Activated CD4-positive, CD25-positive, alpha-beta regulatory T cell treated with anti-CD3 and anti-CD28 coated beads, Interleukin-2, amount 50 U/mL, for 16 hours (primary cell): ENCODE data around the gene RNF26.

Experiments
- DNase-seq: peaks from one replicate; pipeline ENCODE4 v3.0.0-alpha.2; 2020; ENCODE audit warnings: low read depth, low spot score

The RNF26 gene

DNA sequence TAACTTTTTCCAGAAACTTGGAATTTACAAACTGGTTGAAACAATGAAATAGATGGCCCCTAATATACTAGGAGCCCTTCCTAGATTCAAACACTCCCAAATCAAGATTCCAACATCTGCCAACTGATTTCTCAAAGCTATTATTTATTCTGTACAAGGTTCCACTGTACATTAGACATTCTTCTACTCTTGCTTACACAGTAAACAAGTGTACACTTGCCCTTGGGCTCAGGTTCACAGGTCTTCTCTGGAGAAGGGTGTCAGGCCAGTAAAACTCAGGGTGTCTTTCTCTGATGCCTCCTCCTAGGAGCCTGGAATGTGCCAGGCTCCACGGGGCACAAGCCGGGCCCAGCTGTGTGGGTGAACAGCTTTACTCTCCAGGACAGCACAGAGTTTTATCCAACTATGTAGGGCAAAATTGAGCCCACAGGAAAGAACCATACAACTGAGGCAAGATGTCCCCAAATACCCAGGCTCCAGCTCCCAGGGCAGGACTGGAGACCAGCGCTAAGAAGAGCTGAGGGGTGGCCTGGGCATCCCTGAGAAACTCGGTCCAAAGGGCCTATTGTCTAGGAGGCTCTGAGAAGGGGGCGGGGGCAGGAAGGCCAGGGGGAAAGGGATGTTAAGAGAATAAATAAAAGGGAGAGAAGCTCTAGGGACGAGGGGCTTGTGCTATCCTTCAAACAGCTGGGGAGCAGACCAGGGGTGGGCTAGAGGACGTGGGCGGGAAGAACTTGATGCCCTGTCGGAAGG lies 20.9 kb downstream of the RNF26 start:
- no peak for DNase-seq

DNA sequence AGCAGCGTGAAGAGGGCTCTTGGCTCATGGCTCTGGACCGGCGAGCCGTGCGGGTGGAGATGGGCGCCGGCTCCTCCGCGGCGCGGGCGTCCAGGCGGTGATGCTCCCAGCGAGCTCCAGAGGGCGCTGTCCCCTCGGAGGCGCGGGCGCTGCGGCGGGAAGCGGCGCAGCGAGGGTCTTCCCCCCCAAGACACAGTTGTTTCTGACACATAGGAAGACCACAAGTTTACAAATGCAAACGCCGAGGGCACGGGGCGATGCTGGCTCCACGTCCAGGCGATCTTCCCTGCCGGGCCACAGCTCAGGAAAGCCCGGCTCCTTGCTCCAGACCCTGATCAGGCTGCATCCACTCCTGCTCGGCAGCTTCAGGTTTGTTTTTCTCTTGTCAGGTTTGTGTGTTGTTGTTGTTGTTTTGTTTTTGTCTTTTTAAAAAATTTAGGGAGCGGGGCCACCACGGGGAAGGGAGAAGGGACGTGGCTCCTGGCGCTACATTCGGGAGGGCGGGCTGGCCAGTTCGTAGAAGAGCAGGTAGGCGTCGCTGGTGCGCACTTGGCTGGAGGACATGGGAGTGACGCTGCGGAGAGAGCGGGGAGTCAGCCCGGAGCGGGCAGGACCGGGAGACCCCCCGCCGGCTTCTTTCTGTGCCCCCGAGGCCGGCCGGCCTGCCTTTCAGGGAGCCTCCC lies 22.2 kb downstream of the RNF26 start:
- peak; percentile 34 for DNase-seq

DNA sequence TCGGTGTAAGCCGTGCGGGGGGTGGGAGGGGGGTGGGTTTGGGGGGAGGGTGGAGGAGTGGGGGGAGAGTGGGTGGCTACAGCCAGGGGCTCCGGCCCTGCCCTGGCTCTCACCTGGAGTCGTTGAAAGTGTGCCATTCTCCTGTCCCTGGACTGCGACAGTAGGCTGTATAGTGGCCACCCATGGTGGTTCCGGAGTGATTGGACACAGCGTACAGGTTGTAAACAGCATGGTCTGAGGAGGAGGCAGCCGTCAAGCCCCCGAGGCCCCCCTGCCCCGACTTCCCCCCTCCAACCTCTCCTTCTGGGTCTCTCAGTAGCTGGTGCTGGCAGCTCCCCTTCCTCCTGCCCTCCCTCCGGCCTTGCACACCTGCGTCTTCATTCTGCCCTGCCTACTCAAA lies 22.7 kb downstream of the RNF26 start:
- DNase-seq, result no peak

DNA sequence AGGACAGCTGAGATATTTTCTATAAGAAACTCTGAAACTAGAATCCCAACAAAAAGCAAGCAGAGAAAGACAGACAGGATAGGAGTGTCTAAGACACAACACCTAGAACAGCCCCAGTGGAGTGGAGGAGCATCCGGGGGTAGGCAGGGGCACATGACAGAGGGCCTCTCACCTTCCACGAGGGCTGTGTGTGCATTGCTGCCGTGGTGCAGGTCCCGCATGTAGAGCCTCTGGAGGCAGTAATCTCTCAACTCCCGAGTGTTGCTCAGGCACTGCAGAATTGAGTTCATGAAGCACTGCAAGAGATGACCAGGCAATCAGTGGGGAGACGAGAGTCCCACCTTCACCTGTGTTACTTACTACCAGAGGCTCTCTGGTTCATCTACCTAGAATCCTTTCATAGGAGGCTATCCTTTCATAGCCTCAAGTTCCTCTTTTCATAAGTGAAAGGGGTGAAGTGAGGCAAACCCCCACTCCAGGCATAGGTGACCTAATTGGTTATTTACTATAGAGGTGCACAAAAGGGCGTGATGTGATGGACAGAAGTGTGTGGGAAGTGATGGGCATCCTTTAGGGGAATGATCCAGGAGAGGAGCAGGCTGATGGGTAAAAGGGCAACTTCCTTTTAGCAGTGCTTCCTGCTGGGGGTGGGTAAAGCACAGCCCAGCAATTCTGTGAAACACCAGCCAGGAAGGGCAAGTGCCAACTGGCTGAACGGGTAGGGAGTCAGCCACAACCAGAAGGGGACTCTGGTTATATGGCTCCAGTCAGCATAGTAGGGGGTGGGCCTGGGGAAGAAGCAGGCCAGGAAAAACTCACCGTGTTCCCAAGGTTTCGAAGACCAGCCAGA lies 25.3 kb downstream of the RNF26 start:
- DNase-seq, result no peak

DNA sequence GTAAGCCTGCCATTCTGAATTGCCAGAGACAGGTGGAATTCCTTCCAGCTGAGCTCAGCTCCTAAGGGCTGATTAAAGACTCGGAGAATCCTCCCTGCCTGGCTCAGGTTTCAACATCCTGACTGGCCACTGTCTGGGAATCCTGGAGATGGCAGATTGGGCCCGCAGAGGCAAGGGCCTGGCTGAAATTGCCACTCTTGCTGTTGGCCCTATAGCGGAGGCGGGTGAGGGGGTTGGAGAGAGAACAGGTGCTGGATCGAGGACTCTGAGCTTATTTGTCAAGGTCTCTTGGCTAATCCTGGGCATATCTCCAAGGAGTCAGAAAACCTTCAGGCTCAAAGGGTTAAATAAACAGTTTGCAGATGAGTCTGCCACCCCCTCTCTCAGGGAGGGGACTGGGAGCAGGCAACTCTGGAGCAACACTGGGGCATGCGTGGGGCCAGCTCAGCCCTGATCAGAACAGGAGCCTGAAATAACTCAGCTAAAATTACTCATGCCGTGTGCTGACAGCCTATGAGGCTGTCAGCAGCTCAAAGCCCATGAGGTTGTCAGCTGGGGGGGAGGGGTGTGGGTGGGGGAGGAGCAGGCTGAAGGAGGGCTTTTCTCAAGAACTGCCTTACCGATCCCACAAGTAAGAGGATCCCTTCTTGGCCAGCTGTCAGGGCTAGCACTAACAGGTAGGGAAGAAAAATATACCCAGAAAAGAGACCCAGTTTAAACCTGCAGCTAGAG lies 26.9 kb downstream of the RNF26 start:
- DNase-seq, result no peak

DNA sequence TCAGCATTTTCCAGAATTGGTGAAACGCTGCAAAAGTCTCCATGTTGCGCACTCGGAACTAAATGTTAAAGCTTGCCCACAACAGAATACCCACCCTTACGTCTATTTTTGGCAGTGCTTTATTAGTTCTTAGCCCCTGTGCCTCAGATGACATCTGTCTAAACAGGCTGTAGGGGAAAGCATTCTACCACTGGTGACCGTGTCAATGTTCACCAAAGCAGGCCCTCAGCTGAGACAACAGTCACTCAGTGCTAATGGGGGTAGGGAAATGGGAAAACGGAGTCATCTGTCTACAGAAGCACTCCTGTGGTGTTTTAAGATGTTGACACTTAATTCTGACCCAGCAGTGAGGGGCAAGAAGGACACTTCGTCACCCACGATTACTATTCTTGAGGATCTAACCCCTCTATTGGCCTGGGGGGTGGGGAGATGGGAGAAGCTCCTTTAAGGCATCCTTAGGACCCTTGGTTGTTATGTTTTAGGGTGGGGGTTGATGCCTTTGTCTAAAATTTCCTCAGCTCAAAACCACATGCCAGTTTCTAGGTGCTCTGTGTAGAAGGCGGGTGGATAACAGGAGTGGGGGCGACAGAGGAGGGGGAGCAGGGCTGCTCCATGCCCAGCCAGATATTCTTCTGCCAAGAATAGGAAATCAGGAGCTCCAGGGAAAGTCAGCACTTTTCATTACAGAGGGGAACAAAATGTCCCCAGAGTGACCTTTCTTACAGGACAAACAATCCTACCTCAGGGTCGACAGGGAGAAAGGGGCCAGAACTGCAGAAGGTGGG lies 27.8 kb downstream of the RNF26 start:
- no peak for DNase-seq

DNA sequence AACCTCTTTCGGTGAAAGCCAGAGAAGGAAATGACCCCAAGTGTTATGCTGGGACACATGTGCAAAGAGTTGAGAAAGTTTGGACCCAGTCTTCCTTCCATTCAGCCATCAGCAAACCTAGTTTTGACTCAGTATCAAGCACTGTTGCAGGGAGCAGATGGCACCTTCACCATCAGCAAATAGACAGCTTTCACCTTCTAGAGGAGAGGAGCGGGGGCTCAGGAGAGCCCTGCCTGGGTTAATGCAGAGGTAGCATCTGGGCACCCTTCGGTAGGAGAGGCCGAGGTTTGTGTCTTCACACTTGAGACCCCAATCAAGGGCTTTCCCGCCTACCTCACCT lies 28.4 kb downstream of the RNF26 start:
- DNase-seq, result no peak

DNA sequence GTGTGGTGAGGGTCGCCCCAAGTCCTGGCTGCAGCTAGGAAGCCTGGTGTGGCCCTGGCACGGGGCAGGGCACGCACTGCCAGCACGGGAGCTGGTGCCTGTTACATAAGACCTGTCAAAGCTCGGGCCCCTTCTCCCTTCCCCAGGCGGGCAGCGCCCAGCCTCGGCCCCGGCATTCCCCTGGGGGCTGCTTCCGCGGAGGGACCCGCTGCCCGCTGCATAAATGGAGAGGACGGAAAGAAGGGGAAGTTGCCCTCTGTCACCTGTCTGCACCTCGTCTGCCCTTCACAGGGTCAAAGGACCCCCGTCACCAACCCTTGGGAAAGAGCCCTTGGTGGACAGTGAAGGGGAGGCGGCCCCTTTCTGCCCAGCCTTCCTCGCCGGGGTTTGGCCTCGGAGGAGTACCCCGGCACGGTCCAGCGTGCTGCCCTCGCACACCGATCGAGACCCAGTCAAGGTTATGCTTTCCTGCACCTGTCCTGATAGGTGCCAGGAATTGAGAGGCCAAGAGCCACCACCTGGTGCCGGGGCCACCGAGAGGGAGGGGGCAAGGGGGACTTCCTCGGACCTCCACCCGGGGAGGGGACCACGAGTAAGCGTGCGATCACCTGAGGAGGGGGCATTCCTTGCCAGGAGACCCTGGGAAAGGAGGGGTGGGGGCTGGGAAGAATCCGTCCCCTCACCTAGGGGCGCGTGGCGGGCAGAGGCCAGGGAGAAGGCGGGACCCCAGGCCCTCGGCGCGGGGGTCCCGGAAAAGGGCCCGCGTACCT lies 28.9 kb downstream of the RNF26 start:
- no peak for DNase-seq

DNA sequence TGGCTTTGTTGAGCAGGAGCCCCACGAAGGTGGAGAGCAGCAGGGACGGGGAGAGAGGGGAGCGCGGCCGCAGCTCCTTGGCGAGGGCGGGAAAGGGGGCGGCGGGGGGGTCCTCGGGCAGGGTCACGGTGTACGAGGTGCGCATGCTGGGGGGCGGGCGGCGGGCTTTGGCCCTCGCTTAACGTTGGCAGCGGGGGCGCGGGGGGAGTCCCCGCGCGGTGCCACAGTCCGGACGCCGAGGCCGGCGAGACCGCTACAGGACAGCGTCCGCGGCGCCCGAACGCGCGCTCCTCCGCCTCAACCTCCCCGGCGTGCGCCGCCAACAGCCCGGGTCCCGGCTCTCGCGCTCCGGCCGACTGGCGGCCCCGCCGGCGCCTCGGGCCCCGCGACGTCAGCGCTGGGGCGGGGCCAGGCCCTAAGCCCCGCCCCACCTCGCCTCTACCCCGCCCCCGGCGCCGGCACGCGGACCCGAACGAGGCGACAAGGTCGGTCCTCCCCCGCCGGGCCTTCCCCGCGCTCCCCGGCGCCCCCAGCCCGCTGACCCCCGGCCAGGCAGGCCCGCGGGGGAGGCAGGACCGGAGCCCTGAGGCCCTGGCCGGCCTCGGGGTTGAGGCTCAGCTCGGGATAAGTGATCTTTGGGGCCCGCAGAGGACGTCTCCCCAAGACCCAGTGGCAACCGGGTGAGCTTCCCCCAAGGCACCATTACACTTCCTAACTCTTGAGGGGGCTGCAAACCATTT lies 29.7 kb downstream of the RNF26 start:
- no peak for DNase-seq

DNA sequence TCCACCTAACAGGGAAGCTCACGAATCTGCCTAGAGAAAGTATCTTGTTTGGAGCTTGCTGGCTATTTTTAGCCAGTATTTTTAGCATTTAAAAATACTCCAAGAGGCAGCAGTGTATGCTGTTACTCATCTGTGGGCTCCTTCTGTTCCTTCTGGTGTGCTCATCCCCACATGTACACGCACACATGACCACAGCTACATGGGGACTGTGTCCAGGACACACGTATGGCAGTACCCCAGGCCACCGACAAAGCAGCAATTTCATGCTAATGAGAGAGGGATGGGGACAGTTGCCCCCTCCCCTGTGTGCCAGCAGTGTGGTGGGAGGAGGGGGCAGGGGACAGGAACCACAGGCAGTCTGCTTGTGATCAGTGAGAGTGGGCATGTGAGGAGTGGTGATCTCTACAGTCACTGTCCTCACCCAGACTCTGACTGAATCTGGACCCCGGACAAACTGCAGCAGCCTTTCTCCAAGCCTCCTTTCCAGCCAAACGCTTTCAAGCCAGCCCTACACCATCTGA lies 30.8 kb downstream of the RNF26 start:
- no peak for DNase-seq

DNA sequence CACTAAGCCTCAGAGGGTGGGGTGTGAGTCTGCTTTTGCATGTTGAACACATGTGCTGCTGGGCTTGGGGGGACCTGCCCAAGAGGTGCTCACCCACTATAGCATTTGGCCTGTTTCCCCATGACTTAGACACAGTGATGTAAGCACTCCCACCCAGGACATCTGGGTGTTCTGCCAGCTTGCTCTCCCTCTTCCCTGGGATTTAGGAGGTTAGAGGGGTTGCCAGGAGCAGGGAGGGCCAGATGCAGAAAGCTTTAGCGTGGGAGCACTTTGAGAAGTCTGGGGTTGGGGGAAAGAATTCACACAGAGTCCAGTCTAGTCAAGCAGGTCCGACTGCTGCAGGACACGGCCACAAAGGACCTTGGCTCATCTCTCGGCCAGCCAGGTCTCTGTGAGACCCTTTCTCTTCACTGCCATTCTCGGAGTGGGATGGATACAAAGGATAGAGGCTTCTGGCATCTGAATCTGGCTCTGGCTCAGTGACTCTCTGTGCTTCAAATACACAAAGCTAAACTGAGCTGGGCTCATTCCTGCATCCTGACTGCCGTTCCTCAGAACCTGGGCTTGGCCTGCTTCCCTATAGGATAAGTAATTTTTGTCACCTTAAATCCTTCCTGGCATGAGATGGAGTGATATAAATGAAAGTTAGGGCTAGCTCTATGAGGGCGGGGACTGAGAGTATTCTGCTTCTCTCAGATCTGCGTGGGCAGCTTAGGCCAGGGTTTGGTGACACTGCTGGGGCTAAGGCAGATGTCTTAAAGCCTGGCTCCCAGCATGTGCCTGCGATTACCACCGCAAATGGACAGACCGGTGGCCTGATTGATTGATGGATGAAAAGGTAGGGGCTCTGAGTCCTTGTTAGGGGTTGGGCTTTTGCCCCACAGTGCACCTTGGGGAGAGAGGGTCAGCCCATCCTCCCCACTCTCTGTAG lies 32.6 kb downstream of the RNF26 start:
- DNase-seq, result no peak

DNA sequence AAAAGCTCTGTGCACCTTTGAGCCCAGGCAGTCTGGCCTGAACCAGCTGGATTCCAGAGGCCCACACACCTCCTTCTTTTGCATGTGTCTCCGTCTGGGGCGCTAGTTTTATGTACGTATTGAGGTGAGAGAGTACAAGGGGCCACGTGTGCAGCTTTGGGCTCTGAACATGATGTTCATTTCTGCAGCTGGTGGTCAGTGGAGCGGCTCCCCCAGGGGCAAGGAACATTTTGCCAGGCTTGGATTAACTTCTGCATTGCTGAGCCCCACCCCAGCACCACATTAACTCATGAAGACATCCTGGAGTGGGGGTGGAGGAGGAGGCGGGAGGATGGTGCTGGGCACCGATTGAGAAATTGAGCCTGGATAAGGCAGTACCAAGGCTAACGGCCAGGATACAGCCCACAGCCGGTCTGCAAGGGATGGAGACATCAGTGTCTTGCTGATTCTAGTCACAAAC lies 33.4 kb downstream of the RNF26 start:
- no peak for DNase-seq

DNA sequence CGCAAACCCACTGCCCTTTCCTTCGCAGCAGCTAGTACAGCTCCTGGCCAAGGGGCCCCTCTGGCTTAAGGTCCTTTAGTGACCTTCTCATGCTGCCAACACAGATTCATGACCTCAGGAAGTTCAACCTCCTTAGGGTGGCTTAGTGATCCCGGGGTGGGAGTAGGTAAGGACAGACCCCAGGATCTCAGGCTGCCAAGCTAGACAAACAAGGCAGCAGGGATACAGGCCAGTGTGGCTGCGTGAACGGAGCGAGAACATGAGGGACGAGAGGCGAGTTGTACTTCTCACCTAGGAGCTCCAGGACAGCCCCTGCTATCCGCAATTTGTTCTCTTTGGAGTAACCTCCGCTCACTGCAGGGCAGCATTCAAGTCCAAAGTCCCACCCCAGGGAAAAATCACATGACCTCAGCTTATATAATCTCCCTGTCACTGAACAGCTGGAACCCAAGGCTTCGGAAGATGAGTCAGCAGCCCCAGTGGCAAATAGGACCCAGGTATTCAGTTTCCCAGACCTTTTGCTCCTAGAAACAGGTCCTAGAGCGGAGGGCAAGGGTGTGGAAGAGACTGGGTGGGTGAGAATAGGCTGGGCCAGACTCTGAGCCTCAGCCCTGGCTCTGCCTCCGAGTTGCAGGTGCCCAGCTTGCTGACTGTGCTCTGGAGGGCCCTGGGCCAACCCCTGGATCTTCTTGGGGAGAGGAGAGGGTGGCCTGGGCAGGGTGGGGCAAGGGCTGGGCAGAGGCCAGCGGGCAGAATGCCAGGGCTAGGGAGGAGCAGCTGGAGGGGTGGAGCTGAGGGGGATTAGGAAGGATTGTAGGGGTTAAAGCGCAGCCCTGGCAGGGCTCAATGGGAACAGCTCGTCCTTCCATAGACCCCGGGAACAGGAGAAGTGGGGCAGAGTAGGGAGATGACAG lies 34.1 kb downstream of the RNF26 start:
- DNase-seq, result no peak

DNA sequence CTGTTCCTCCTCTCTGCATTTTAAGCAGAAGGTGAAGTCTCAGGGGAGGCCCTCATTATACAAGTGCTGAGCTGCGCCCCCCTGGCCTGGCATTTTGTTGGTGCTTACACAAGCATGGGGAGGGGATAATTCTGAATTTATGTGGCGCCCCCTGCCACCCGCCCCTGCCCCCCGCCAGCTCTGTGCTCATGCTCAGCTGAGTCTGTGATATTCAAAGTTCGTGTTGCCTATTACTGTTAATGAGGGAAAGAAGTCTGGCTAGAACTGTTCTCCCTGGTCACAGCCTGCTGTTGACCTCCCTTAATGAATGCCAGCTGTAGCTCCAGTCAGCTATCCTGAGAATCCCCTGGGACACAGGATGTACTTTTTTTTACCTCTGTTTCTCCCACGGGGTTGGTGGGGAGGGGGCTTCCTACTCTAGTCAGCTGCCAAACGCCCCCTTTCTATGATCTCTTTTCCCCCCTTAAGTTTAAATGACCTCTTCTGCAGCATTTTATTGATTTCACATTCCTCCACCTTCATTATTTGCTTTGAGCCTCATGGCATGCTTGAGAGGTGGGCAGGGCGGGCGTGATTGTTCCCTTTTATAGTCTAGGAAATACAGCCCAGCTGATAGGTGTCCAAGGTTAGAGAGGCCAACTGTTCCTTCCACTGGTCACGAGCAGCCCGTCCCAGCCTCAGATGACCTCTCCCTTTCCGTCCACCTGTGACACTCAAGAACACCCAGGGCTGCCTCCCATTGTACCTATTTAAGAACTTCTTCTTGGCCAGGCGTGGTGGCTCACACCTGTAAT lies 35.0 kb downstream of the RNF26 start:
- DNase-seq, result no peak

DNA sequence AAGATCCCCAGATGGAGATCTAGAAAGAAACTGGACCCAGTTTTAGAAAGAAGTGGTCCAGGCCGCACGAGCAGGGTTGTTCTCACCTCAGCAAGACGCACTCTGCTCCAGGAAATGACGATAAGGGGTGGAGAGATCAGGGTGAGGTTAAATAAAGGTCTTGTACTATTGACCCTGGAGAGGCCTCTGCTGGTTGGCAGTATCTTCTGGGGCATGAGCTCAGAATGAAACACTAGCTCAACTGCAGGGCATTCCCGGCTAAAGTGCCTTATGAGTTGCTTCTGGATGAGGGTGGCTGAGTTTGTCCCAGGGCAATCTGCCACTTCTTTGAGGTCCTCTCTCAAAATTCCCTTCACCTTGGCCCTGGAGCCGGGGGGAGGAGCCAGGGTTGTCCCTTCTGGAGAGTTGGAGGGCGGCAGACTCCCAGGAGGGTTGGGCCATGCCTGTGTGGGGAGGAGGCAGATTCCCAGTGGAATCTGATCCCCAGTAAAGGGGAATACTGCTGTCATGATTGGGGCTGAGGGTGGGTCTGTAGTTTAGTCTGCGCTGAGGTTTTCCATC lies 36.2 kb downstream of the RNF26 start:
- no peak for DNase-seq

DNA sequence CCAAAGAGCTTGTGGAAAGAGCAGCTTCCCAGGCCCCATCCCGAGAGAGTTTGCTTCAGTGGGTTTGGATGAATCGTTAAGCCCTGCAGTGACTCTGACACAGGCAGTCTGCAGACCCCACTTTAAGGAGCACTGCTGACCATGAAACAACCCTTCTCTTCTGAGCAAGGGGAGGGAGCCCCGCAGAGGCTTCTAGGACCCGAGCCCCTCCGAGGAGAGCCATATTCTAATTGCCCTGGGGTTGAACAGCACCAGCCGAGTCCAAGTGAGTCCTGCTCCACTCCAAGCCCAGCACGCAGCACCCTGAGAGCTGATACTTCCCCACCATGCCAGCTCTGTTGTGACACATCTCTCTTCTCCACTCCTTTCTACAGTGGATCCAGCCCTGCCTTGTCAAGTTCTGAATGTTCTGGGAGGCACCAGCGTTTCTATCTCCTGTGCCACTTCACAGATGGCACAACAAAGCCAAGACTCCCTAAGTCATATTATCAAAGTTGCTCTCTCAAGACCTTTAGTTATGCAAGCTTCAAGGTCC lies 36.8 kb downstream of the RNF26 start:
- DNase-seq, result no peak
